LHCN-M2 (cell line): ENCODE data around the gene FUOM. TPM values are rescaled to one million over a fixed set of nuclear protein-coding genes. Genes with fewer than 3 reads are reported as not detected.

Experiments
- DNase-seq: peaks from one replicate; pipeline ENCODE4 v3.0.0-alpha.2; 2012; ENCODE audit warnings: low read depth
- total RNA-seq: library from RNA; depleted of rRNA; stranded (reverse); fragments of >200 nt; gene quantifications from 2 replicates; pipeline ENCODE4 v1.2.3, GENCODE V29; 2014; rRNA removed

Gene FUOM
- total RNA-seq, 1 experiment from 2014 or later, result 20.1 TPM

DNA sequence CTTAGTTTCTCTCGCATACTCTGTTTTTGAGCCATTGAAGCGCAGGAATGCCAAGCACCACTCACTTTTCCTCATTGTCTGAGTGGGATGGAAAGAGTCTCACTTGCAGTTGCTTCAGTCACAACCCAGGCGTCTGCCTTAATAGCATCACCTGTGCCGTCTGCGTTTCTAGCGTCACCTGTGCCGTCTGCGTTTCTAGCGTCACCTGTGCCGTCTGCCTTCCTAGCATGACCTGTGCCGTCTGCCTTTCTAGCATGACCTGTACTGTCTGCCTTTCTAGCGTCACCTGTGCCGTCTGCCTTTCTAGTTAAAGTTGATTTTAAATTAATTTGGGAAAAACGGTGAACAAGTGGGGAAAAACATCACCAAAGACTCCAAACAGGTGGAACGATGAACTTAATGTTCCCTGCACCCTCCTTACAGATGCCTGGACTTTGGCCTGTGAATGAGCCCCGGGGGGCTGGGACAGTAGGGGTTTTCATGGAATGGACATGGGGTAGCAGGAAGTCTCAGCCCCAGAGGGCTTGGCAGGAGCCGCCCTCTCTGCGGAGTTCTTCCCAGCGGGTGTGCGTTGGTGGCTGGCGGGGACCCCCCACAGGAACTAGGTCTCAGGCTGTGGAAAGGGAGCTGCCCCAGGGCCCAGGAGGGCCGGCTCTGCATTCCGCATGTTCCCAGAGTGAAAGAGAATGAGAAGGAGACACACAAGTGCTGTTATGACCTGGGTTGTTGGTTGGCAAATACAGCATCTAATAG, 45.6 kb downstream of the FUOM start:
- DNase-seq, result no peak

- DNase-seq, result no peak
These were observed 46.2 kb downstream of the FUOM start for GRCh38 chr10:133311570-133311969.

DNA sequence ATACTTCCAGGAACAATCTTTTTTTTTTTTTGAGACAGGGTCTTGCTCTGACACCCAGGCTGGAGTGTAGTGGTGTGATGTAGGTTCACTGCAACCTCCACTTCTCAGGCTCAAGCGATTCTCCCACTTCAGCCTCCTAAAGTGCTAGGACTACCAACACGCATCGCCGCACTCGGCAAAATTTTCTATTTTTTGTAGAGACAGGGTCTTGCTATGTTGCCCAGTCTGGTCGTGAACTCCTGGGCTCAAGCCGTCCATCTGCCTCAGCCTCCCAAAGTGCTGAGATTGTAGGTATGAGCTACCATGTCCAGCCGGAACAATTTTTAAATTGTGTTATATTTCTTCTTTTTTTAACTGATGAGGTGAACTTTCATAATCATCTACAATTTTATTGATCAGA, 47.0 kb downstream of the FUOM start:
- no peak for DNase-seq

- no peak for DNase-seq
These were observed 47.4 kb downstream of the FUOM start for GRCh38 chr10:133310399-133310755.

- DNase-seq, result no peak
These were observed 48.0 kb downstream of the FUOM start for GRCh38 chr10:133309720-133310398.

DNA sequence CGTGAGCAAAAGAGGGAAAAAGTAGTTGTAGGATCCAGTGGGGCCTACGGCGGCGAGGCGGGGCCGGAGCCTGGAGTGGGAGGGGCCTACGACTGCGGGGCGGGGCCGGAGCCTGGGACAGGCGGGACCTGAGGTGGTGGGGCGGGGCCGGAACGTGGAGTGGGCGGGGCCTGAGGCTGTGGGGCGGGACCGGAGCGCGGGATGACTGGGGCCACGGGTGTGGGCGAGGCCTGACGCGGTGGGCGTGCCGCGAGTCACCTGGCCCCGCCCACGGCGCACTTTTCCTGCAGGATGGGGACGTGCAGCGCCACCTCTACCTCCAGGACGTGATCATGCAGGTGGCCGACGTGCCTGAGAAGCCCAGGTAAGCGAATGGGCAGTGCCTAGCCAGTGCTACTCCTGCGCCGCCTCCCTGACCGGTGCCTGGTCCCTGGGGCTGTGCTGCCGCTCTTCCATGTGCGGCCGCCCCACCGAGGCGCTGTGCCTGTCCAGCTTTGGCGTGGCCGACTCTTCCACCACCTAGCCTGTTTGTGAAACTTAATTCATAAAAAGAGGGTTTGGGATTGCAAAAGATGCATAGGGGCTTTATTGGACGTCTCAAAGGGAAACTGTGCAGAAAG, 48.6 kb downstream of the FUOM start:
- DNase-seq, result peak; percentile 82

DNA sequence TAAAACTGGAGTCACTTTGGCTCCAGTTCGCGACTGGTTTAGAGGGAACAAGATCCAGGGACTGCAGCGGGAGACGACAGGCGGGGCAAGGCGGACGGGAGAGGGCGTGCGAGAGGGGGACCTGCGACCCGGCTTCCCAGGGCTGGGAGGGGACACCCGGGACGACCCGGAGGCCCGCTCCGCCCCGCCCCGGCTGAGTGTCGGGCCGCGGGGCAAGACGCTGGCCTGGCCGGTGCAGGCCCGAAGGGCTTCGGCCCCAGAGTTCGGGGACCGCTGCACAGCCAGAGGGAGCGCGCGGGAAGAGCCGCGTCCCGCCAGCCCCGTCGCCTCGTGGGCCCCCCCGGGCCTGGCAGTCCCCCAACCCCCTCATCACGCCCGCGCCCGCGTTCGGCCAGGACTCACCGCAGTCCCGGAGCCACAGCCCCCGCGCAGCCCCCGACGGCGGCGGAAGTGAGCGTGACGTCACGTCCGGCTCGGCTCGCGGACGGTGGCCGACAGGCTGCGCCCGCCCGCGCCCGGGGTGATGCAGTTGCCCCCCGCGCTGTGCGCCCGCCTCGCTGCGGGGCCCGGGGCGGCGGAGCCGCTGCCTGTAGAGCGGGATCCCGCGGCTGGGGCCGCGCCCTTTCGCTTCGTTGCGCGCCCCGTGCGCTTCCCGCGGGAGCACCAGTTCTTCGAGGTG, 49.3 kb downstream of the FUOM start, which contains the start of the genes TUBGCP2 and ZNF511:
TSS of gene TUBGCP2 (minus strand) at position 452 of the 679 bp plus-strand sequence. CDS start 5,931 bp downstream, outside the sequence.
TSS of gene ZNF511 (plus strand) at position 494 of the 679 bp plus-strand sequence. CDS start at position 524, 30 bp downstream.
- DNase-seq, result peak; percentile 75

- DNase-seq, result peak; percentile 63
These were observed 49.9 kb downstream of the FUOM start for GRCh38 chr10:133307776-133308420.

- DNase-seq, result no peak
These were observed 50.9 kb downstream of the FUOM start for GRCh38 chr10:133306941-133307379.

DNA sequence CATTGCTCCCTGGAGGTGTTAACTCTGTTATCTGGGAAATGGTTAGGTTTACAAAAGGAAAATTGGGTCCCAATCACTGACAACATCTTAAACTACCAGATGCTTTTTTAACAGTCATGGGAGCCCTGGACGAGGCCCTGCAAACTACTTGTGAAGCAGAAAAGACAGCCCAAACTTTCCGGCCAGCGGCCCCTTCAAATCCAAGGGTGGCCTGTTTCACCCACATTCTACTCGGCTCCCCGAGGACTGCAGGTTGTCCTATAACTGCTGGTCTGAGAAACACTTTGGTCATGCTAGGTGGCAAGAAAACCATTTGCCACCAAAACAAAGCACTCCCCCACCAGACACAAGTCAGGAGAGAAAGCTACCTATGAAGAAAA, 51.7 kb downstream of the FUOM start:
- no peak for DNase-seq

Other genes with a start within 250 kb of the FUOM start
- 0.11 TPM in 1 of 2 replicates, not detected in the other for gene KNDC1, start 197.8 kb downstream of the FUOM start, total RNA-seq
- gene UTF1, start 127.8 kb downstream of the FUOM start, total RNA-seq, result not detected in 2 replicates
- not detected in 2 replicates for gene VENTX, start 120.2 kb downstream of the FUOM start, total RNA-seq
- 0.57 and 0.77 TPM in 2 replicates for gene ADAM8, start 81.2 kb downstream of the FUOM start, total RNA-seq
- 73.9 and 74.8 TPM in 2 replicates for gene TUBGCP2, start 49.1 kb downstream of the FUOM start, total RNA-seq
- 26.9 and 33.8 TPM in 2 replicates for gene ZNF511, start 49.1 kb downstream of the FUOM start, total RNA-seq
- gene CALY, start 21.1 kb downstream of the FUOM start, total RNA-seq, result not detected in 2 replicates
- not detected in 2 replicates for gene PRAP1, start 10.6 kb downstream of the FUOM start, total RNA-seq
- 117 and 130 TPM in 2 replicates for gene ECHS1, start 15.3 kb upstream of the FUOM start, total RNA-seq
- 3.3 and 3.5 TPM in 2 replicates for gene PAOX, start 21.2 kb upstream of the FUOM start, total RNA-seq
- 25.3 and 28.5 TPM in 2 replicates for gene MTG1, start 36.1 kb upstream of the FUOM start, total RNA-seq
- gene SPRN, start 66.6 kb upstream of the FUOM start, total RNA-seq, result 0.29 and 0.32 TPM in 2 replicates
- gene SCART1, start 95.9 kb upstream of the FUOM start, total RNA-seq, result 0.57 and 1.0 TPM in 2 replicates
- gene CYP2E1, start 169.3 kb upstream of the FUOM start, total RNA-seq, result 0.52 and 1.1 TPM in 2 replicates
- gene SYCE1, start 207.6 kb upstream of the FUOM start, total RNA-seq, result not detected in 2 replicates